Mesenchymal stem cell (in vitro differentiated cells and primary cell): ENCODE data around the gene CAPN15.

Experiments
- DNase-seq: peaks from one replicate; pipeline ENCODE4 v3.0.0-alpha.2; 2013
- H2AFZ ChIP-seq: one replicate; pipeline ENCODE4 v1.6.1; 2013; ENCODE audit warnings: low read depth, mild to moderate bottlenecking, control low read depth, inconsistent platforms, low read length, moderate library complexity
- H2AK5ac ChIP-seq: 2 replicates; pipeline ENCODE4 v1.6.1; 2013; ENCODE audit warnings: low read length, moderate library complexity, mild to moderate bottlenecking, inconsistent platforms; ENCODE audit not compliant: severe bottlenecking
- H2BK120ac ChIP-seq: one replicate; pipeline ENCODE4 v1.6.1; 2013; ENCODE audit warnings: low read depth, mild to moderate bottlenecking, inconsistent platforms, low read length, moderate library complexity
- H2BK12ac ChIP-seq, 2 experiments: one replicate each; pipeline ENCODE4 v1.6.1; 2013; ENCODE audit warnings: inconsistent platforms in 2 of 2, low read length in 2 of 2, mild to moderate bottlenecking in 2 of 2, moderate library complexity in 2 of 2, control low read depth in 1 of 2
- H2BK15ac ChIP-seq: one replicate; pipeline ENCODE4 v1.6.1; 2013; ENCODE audit warnings: mild to moderate bottlenecking, low read depth, inconsistent platforms; ENCODE audit not compliant: poor library complexity, severe bottlenecking
- H2BK5ac ChIP-seq: 2 replicates; pipeline ENCODE4 v1.6.1; 2013; ENCODE audit warnings: low read depth, mild to moderate bottlenecking, low read length, control low read depth, inconsistent platforms; ENCODE audit not compliant: poor library complexity, severe bottlenecking
- H3K14ac ChIP-seq, 2 experiments: one replicate each; pipeline ENCODE4 v1.6.1; 2013; ENCODE audit warnings: inconsistent platforms in 2 of 2, low read length in 2 of 2, control low read depth in 1 of 2, mild to moderate bottlenecking in 1 of 2, moderate library complexity in 1 of 2
- H3K18ac ChIP-seq, 2 experiments: one replicate each; pipeline ENCODE4 v1.6.1; 2013; ENCODE audit warnings: inconsistent platforms in 2 of 2, low read length in 2 of 2, control low read depth in 1 of 2, low read depth in 1 of 2, mild to moderate bottlenecking in 1 of 2
- H3K23ac ChIP-seq, 2 experiments: one replicate each; pipeline ENCODE4 v1.6.1; 2013; ENCODE audit warnings: inconsistent platforms in 2 of 2, low read length in 2 of 2, mild to moderate bottlenecking in 2 of 2, moderate library complexity in 2 of 2, control low read depth in 1 of 2
- H3K27ac ChIP-seq: 2 replicates; pipeline ENCODE4 v1.5.1; 2013; ENCODE audit warnings: mild to moderate bottlenecking, moderate library complexity, low read length, control low read depth, inconsistent platforms; ENCODE audit not compliant: poor library complexity, severe bottlenecking
- H3K27me3 ChIP-seq, 2 experiments: 2 replicates each; pipeline versions ENCODE4 v1.6.1 to v1.7.0; 2013; ENCODE audit warnings: low read length in 2 of 2, mild to moderate bottlenecking in 2 of 2, moderate library complexity in 2 of 2, control low read depth in 1 of 2, inconsistent platforms in 1 of 2; ENCODE audit not compliant: control insufficient read depth in 1 of 2, insufficient read depth in 1 of 2
- H3K36me3 ChIP-seq, 2 experiments: 2 replicates each; pipeline versions ENCODE4 v1.6.1 to v1.7.0; 2013; ENCODE audit warnings: low read length in 2 of 2, control low read depth in 1 of 2, inconsistent platforms in 1 of 2, low read depth in 1 of 2, mild to moderate bottlenecking in 1 of 2; ENCODE audit not compliant: insufficient read depth in 2 of 2, control insufficient read depth in 1 of 2
- H3K4ac ChIP-seq, 2 experiments: one replicate each; pipeline ENCODE4 v1.6.1; 2013; ENCODE audit warnings: inconsistent platforms in 2 of 2, low read length in 2 of 2, mild to moderate bottlenecking in 2 of 2, moderate library complexity in 2 of 2, control low read depth in 1 of 2, low read depth in 1 of 2
- H3K4me1 ChIP-seq: 2 replicates; pipeline ENCODE4 v1.6.1; 2013; ENCODE audit warnings: low read depth, low read length, control low read depth; ENCODE audit not compliant: control insufficient read depth, insufficient read depth
- H3K4me2 ChIP-seq: 2 replicates; pipeline ENCODE4 v1.6.1; 2013; ENCODE audit warnings: low read length, mild to moderate bottlenecking, inconsistent platforms; ENCODE audit not compliant: poor library complexity, severe bottlenecking
- H3K4me3 ChIP-seq, 2 experiments: 2 replicates each; pipeline versions ENCODE4 v1.5.1 to v1.7.0; 2013; ENCODE audit warnings: low read length in 2 of 2, mild to moderate bottlenecking in 2 of 2, control low read depth in 1 of 2, low read depth in 1 of 2; ENCODE audit not compliant: insufficient read depth in 1 of 2
- H3K79me1 ChIP-seq: replicated peaks from 2 replicates; pipeline ENCODE4 v1.6.1; 2013; ENCODE audit warnings: mild to moderate bottlenecking, control low read depth, low read length, inconsistent platforms; ENCODE audit not compliant: poor library complexity, severe bottlenecking
- H3K9ac ChIP-seq: 2 replicates; pipeline ENCODE4 v1.7.0; 2013; ENCODE audit warnings: mild to moderate bottlenecking, low read length, moderate library complexity
- H3K9me3 ChIP-seq: 2 replicates; pipeline ENCODE4 v1.7.0; 2013; ENCODE audit warnings: mild to moderate bottlenecking, low read length; ENCODE audit not compliant: control insufficient read depth
- H4K8ac ChIP-seq: one replicate; pipeline ENCODE4 v1.6.1; 2013; ENCODE audit warnings: inconsistent platforms, mild to moderate bottlenecking, low read length, moderate library complexity
- H4K91ac ChIP-seq: one replicate; pipeline ENCODE4 v1.6.1; 2013; ENCODE audit warnings: mild to moderate bottlenecking, low read length, inconsistent platforms
- WGBS: methylation state at CpG from one replicate; pipeline ENCODE4 v1.1.7; 2013; ENCODE audit warnings: mixed read lengths; 5-methylcytosine and 5-hydroxymethylcytosine counted together

CAPN15 gene

DNA sequence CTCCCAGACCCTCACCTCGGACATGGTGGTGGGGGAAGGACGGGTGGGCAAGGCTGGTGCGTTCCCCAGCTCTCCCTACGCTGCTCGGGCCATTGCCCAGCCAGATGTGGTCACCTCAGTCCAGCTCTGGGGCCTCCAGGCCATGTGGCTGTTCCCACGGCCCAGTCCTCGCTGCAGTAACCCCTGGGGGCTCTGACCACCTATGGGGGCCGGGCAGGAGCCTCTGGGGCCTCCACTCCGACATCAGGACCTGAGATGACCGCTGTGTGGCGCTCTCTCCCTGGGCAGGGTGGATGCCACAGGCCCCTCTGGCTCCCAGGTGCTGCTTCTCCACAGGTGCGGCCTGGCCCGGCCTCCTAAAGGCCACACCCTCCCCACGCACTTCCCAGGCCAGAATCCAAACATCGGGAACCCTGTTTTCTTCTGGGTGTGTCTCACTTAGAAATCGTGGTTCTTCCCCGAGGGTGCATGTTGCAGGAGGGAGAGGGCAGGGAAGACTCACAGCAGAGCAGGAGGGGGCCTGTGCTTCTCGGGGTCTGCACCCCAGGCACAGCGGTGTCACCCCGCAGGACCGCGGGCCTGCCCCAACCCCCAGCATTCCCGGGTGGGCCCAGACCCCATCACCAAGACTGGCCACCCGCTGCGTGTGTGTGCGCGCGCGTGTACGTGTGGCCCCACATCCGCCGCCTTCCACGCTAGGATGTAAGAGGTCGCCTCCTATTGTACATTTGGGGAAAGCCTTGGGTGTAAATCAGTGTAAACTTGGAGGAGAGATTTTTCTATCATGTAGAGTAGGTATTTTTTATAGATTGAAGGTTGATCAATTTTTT, 5.9 kb upstream of the CAPN15 start:
- Histone ChIP-seq H2AFZ (no peak overlapping the region), H4K8ac (peak overlapping the region; percentile 2), H3K79me1 (peaks cover 13% of the 10 kb centered on the region), H2AK5ac (no peak overlapping the region), H3K9me3 (no peaks in the 10 kb centered on the region), H3K4ac (no peak overlapping the region), H3K4me3 (no peak overlapping the region), H3K4me2 (no peak overlapping the region), H3K18ac (no peak overlapping the region), H2BK12ac (no peak overlapping the region), H4K91ac (no peak overlapping the region), H3K36me3 (peaks cover 36 to 63% of the 10 kb centered on the region in 2 experiments), H2BK5ac (no peak overlapping the region), H3K23ac (no peak overlapping the region), H3K27ac (no peak overlapping the region), H3K4me1 (peaks cover 26% of the 10 kb centered on the region), H2BK15ac (peak overlapping the region; percentile 8), H2BK120ac (no peak overlapping the region), H3K9ac (no peak overlapping the region), H3K14ac (no peak overlapping the region), H3K27me3 (no peaks in the 10 kb centered on the region)
- 89% methylated on average over 33 of the region's 34 CpGs for WGBS
- DNase-seq = no peak

DNA sequence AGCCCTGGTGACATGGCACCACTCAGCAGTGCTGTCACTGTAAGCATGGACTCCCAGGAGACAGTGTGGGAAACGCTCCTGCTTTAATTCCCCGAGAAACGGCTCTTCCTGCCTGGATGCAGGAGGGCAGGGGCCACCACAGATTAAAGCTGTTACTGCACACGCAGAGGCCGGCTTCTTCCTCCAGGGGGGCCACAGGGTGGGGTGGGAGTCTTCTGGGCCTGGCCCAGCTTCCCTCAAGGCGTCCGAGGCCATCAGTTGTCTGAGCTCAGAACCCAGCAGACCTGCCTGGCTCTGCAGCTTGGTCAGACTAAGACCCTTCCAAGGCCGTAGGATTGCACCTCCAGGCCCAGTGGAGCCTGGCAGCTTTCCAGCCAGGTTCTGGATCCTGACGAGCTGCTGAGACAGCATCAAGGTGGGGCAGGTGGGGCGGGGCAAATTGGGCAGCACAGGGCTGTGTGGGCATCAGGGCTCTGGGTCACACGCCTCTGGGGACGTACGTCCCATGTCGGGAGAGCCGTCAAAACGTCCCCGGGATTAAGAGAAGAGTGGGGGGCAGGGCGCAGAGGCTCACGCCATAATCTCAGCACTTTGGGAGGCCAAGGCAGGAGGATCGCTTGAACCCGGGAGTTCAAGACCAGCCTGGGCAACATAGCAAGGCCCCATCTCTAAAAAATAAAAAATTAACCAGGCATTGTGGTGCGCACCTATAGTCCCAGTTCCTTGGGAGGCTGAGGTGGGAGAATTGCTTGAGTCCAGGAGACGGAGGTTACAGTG, 5.0 kb upstream of the CAPN15 start:
- Histone ChIP-seq H2BK5ac (no peak overlapping the region), H2BK120ac (no peak overlapping the region), H2AFZ (no peak overlapping the region), H3K4me2 (no peak overlapping the region), H3K4me1 (peaks cover 28% of the 10 kb centered on the region), H2BK12ac (no peak overlapping the region), H3K36me3 (peaks cover 30 to 54% of the 10 kb centered on the region in 2 experiments), H4K91ac (no peak overlapping the region), H3K4me3 (no peak overlapping the region), H3K18ac (no peak overlapping the region), H3K14ac (no peak overlapping the region), H3K23ac (no peak overlapping the region), H3K27me3 (no peaks in the 10 kb centered on the region), H2BK15ac (no peak overlapping the region), H4K8ac (peak overlapping the region; percentile 50), H2AK5ac (no peak overlapping the region), H3K4ac (no peak overlapping the region), H3K9ac (no peak overlapping the region), H3K27ac (no peak overlapping the region), H3K79me1 (peaks cover 13% of the 10 kb centered on the region), H3K9me3 (no peaks in the 10 kb centered on the region)
- WGBS = 84% methylated on average over 23 of the region's 23 CpGs
- no peak for DNase-seq

DNA sequence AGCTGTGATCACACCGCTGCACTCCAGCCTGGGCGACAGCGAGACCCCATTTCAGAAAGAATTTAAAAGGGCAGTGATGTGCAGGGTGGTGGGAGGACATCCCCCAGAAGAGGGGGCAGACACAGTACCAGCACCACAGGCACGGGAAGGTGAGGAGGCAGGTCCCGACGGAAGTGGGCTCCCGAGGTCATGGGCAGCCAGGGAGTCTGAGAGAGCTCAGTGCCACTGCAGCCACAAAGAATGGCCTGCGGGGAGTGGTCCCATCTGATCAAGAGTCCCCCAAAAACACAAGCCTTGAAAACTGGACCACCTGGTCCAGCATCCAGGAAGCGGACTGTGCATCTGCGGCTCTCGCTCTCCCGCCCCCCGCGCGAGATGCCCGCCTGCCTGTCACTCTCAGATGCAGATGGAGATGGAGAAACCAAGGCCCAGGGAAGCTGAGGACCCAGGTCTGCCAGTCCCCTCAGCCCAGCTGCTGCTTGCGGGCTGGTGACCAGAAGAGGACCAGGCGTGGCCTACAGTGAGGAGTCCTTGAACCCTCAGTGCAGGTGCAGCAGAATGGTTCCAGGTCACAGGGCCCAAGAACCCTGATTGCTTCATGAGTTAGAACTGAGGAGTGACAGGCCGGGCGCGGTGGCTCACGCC, 4.3 kb upstream of the CAPN15 start:
- Histone ChIP-seq H3K27me3 (no peaks in the 10 kb centered on the region), H3K79me1 (peaks cover 13% of the 10 kb centered on the region), H3K4ac (no peak overlapping the region), H3K27ac (no peak overlapping the region), H3K9ac (no peak overlapping the region), H3K4me1 (peaks cover 28% of the 10 kb centered on the region), H2BK15ac (no peak overlapping the region), H3K4me3 (no peak overlapping the region), H3K36me3 (peaks cover 30 to 53% of the 10 kb centered on the region in 2 experiments), H3K4me2 (no peak overlapping the region), H2AK5ac (no peak overlapping the region), H2AFZ (no peak overlapping the region), H4K91ac (no peak overlapping the region), H2BK120ac (no peak overlapping the region), H3K23ac (no peak overlapping the region), H3K14ac (no peak overlapping the region), H3K18ac (no peak overlapping the region), H3K9me3 (no peaks in the 10 kb centered on the region), H4K8ac (no peak overlapping the region), H2BK12ac (no peak overlapping the region), H2BK5ac (no peak overlapping the region)
- no peak for DNase-seq
- WGBS = 95% methylated on average over 22 of the region's 22 CpGs
